Right atrium auricular region (tissue), 2 donors: ENCODE data around the gene MAP7. TPM values are rescaled to one million over a fixed set of nuclear protein-coding genes. Genes with fewer than 3 reads are reported as not detected.

Experiments
- DNase-seq: peaks from one replicate; pipeline ENCODE4 v3.0.0-alpha.2; 2019; ENCODE audit warnings: low spot score
- H3K27ac ChIP-seq, 2 donors: fragments of 200-600 bp; sonication (generic); 1 replicate in 1 of 2; 2 replicates in 1 of 2; pipeline ENCODE4 v1.5.1; 2016 to 2019
- H3K27me3 ChIP-seq, 2 donors: fragments of 200-600 bp; sonication (generic); one replicate each; pipeline versions ENCODE4 v1.5.1 to v1.6.0; 2017 to 2019
- H3K36me3 ChIP-seq: fragments of 200-600 bp; sonication (generic); one replicate; pipeline ENCODE4 v1.5.1; 2016
- H3K4me1 ChIP-seq, 2 donors: fragments of 200-600 bp; sonication (generic); one replicate each; pipeline versions ENCODE4 v1.5.1 to v1.6.0; 2017 to 2019
- H3K4me3 ChIP-seq, 2 donors: fragments of 200-600 bp; sonication (generic); 1 replicate in 1 of 2; 2 replicates in 1 of 2; pipeline ENCODE4 v1.5.1; 2017 to 2019; ENCODE audit warnings: mild to moderate bottlenecking in 1 of 2, moderate library complexity in 1 of 2
- H3K9me3 ChIP-seq, 2 donors: fragments of 200-600 bp; sonication (generic); one replicate each; pipeline ENCODE4 v1.5.1; 2019
- total RNA-seq, 2 donors: library from RNA; depleted of rRNA; stranded (reverse); fragments of >200 nt; gene quantifications; one replicate each; pipeline ENCODE4 v1.1.0, GENCODE V29; 2016
- TF ChIP-seq, protein P1 (sequence below), 2 donors: fragments of 200-600 bp; sonication (generic); IDR thresholded peaks; one replicate each; pipeline ENCODE4 v1.5.1; 2019; ENCODE audit warnings: antibody characterized with exemption in 2 of 2

Gene MAP7
- total RNA-seq, 2 donors from 2014 or later: 1.0 to 1.3 TPM

DNA sequence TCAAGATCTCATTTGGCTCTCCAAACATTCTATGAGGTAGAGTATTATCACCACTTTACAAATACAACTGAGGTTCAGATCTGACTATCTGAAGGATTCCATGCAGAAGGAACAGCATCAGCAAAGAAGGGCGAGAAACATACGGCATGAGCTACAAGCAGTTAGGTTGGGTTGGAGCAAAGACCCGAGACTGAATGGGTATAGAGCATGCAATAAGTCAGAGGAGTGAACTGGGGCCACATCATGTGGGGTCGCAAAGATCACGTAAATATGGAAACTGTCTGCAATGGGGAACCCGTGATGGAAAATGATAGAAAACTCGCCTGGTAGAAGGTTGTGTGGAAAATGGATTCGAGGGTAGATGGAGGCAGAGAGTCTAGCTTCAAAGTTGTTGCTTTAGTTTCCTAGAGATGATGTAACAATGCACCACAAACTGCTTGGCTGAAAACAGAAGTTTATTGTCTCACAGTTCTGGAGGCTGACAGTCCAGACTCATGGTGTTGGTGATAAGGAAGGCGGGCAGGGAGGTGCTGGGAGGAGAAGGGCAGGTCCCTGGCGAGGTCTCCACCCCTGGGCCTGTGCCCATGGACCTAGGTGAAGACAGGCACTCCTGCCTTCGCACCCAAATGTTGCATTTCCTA is 216.3 kb downstream of the MAP7 start:
- no peaks in the 10 kb centered on the region for H3K27me3 ChIP-seq
- TF ChIP-seq, protein P1, sequence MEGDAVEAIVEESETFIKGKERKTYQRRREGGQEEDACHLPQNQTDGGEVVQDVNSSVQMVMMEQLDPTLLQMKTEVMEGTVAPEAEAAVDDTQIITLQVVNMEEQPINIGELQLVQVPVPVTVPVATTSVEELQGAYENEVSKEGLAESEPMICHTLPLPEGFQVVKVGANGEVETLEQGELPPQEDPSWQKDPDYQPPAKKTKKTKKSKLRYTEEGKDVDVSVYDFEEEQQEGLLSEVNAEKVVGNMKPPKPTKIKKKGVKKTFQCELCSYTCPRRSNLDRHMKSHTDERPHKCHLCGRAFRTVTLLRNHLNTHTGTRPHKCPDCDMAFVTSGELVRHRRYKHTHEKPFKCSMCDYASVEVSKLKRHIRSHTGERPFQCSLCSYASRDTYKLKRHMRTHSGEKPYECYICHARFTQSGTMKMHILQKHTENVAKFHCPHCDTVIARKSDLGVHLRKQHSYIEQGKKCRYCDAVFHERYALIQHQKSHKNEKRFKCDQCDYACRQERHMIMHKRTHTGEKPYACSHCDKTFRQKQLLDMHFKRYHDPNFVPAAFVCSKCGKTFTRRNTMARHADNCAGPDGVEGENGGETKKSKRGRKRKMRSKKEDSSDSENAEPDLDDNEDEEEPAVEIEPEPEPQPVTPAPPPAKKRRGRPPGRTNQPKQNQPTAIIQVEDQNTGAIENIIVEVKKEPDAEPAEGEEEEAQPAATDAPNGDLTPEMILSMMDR (IDR thresholded peaks at IDR 0.05): no peak
- no peak overlapping the region for H3K27ac ChIP-seq
- H3K4me3 ChIP-seq: no peak overlapping the region
- no peaks in the 10 kb centered on the region for H3K4me1 ChIP-seq
- H3K36me3 ChIP-seq: no peaks in the 10 kb centered on the region
- DNase-seq: no peak
- no peaks in the 10 kb centered on the region for H3K9me3 ChIP-seq

DNA sequence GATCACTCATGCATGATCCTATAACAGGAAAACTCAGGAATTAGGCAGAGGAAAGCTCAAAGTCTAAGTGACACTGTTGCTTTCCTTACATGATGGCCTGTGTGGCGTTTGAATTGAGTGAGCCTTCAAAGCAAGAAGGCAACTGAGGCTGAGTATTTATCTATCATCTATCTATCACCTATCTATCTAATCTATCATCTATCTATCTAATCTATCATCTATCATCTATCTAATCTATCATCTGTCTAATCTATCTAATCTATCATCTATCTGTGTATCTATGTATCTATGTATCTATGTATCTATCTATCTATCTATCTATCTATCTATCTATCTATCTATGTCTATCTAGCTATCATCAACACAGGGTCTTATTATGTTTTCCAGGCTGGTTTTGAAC is 218.8 kb downstream of the MAP7 start:
- DNase-seq: no peak
- TF ChIP-seq, protein P1 (IDR thresholded peaks at IDR 0.05): no peak
- Histone ChIP-seq H3K27me3 (no peaks in the 10 kb centered on the region), H3K4me3 (no peak overlapping the region), H3K27ac (no peak overlapping the region), H3K36me3 (no peaks in the 10 kb centered on the region), H3K9me3 (no peaks in the 10 kb centered on the region), H3K4me1 (no peaks in the 10 kb centered on the region)

DNA sequence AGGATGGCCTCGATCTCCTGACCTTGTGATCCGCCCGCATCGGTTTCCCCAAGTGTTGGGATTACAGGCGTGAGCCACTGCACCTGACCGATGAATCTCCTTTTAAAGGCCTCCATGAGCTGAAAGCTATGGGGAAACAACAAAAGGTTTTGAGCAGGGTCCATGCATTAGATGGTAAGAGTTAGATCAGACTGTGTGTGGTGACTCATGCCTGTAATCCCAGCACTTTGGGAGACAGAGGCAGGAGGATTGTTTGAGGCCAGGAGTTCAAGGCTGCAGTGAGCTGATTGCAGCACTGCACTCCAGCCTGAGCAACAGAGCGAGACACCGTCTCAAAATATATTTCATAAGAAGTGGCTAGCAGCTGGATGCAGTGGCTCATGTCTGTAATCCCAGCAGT is 219.6 kb downstream of the MAP7 start:
- no peaks in the 10 kb centered on the region for H3K9me3 ChIP-seq
- TF ChIP-seq, protein P1 (IDR thresholded peaks at IDR 0.05): no peak
- H3K4me1 ChIP-seq: peaks cover 0 to 2% of the 10 kb centered on the region in 2 donors
- no peak for DNase-seq
- H3K4me3 ChIP-seq: no peak overlapping the region
- no peaks in the 10 kb centered on the region for H3K36me3 ChIP-seq
- no peaks in the 10 kb centered on the region for H3K27me3 ChIP-seq
- H3K27ac ChIP-seq: no peak overlapping the region

DNA sequence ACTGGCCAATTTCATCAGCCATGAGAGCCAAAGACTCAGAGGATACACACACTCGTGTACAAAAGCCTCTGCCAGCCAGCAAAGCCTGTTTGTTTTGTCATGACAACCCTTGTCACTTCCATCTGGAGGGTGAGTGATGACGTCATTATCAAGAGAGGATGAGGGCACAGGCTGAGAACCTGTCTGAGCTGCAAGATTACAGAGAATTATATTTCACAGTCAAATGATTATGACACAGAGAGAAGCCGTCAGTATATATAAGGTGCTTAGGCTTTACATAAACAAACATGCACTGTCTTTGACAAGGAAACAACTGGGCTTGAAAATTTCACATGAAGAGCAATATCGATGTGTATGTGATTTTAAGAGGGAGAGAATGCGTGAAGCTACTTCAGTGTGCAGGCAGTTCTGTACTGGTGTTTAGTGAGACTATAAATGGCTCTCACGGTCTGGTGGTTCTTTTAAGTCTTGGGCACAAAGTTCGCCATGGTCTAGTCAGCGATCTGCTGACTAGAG is 224.1 kb downstream of the MAP7 start:
- no peaks in the 10 kb centered on the region for H3K9me3 ChIP-seq
- H3K27ac ChIP-seq: no peak overlapping the region
- TF ChIP-seq, protein P1 (IDR thresholded peaks at IDR 0.05): no peak

DNA sequence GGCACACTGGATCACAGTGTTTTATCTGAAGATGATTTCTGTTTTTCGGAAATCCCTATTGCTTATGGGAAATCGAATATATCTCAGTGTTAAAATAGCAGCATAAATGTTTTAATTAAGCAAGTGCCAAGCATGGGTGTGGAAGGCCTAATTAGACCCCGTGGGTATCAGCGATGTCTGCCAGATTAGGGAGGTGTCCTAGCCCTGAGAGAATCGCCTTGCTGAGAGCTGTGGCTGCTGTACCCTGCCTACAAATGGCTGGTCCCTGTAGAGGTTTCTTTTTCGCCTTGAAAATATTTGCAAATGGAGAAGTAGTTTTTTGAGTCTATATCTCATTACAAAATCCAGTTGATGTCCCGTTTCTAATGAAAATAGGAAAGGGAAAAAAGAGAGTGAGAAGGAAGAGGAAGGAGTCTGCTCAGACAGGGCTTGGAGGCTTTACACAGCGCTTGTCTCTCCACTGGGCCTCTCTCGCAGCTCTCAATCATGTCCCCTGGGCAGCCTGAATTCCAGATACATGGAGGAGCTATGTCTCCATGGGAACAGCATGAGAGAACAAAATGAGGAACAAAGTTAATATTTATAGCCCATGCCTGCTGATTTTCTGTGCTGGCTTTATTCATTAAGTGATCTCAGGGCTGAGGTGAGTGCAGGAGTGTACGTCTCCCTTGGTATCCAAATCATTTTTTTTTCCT is 225.4 kb downstream of the MAP7 start:
- no peaks in the 10 kb centered on the region for H3K9me3 ChIP-seq
- H3K27me3 ChIP-seq: no peaks in the 10 kb centered on the region
- H3K4me1 ChIP-seq: peaks cover 0 to 10% of the 10 kb centered on the region in 2 donors
- H3K27ac ChIP-seq: no peak overlapping the region
- H3K36me3 ChIP-seq: no peaks in the 10 kb centered on the region
- no peak overlapping the region for H3K4me3 ChIP-seq
- TF ChIP-seq, protein P1 (IDR thresholded peaks at IDR 0.05): no peak
- DNase-seq: no peak

More for the DNA sequence above, 224.1 kb downstream of the MAP7 start:
- DNase-seq: no peak
- Histone ChIP-seq H3K4me1 (peaks cover 0 to 10% of the 10 kb centered on the region in 2 donors), H3K36me3 (no peaks in the 10 kb centered on the region), H3K4me3 (no peak overlapping the region), H3K27me3 (no peaks in the 10 kb centered on the region)
